Activated CD4-positive, CD25-positive, alpha-beta regulatory T cell (primary cell): Measurements from ENCODE around the gene DCX.

Source experiments
- DNase-seq, 4 experiments: peaks; one replicate each; lab custom pipeline; 2025; lab: John Stamatoyannopoulos, UW

Gene DCX

DNA sequence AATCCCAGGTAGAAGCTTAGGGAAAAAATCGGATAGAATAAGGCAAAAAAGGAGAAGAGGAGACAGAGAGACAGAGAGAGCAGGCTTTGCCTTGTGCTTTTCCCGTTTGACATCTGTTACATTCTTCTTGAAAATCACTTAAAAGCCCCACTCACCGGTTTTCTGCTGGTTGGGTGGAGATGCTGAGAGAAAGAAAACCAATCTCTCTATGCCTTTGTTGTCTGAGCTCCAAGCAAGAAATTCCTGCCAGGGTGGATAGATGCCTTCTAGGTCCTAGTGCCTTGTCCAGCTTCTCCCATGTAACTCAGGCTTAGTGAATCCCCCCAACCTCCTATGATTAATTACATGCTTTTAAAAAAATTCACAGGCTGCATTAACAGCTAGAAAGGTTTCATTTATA is at the start of gene DCX:
Gene DCX, minus strand, starts transcription at position 210 of the 400 bp plus-strand sequence. CDS start 1,794 bp downstream, outside the sequence.
- no peak for DNase-seq

DNA sequence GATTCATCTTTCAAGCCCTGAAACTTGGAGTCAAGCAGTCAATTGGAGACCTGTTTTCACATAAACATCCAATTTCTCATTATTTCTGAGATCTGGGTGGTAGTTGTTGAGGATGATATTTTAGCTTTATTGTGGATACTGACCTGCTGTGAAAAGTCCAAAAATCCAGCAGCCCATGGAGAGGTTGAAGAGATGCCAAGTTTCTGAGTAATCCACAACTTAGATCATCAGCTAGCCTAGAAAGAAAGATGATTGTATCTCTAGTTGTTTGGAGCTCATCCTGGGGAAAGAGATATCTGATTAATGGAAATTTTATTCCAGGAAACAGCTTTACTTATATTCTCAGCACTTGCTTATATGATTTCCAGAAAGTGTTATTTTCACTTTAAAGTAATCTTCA is 48.6 kb upstream of the DCX start:
- no peak for DNase-seq

- no peak for DNase-seq
Observed at GRCh38 chrX:111447298-111447697, 35.3 kb upstream of the DCX start.

DNA sequence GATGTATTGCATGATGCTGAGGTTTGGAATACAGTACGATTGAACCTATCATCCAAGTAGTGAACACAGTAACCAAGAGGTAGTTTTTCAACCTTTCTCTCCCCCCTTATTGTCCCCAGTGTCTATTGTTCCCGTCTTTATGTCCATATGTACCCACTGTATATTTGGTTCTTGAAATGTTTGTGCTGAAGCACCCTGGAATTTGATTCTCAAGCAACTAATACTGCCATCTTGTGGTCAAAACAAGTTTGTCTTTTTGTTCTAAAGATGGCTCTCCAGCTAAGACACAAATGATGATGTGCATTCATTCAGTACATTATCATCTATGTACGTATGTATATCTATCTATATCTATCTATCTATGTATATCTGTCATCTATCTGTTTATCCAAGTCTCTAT is 33.5 kb upstream of the DCX start:
- no peak for DNase-seq

DNA sequence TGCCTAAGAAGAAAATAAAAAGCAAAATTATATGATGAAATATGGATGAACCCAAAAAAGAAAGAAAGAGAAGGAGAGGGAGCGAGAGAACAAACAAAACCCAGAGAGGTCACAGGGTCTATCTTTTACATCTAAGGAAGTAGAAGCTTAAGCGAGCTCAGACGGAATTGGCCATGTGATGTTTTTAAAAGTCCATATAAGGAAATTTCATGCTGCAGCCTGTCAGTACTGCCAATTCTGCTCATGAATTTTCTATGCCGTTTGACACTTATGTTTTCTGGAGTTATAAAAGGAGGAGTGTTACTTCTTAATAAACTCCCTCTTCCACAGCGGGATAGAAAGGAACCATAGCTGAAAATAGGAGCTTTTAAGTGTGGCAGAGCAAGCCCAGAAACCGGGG is 32.9 kb upstream of the DCX start:
- DNase-seq: no peak

- DNase-seq: no peak
Observed at GRCh38 chrX:111443946-111444345, 32.0 kb upstream of the DCX start.

- DNase-seq: no peak
Observed at GRCh38 chrX:111442791-111443190, 30.8 kb upstream of the DCX start.

- no peak for DNase-seq
Observed at GRCh38 chrX:111435469-111435868, 23.5 kb upstream of the DCX start.

GRCh38 chrX:111431001-111431400 is 19.0 kb upstream of the DCX start:
- no peak for DNase-seq

DNA sequence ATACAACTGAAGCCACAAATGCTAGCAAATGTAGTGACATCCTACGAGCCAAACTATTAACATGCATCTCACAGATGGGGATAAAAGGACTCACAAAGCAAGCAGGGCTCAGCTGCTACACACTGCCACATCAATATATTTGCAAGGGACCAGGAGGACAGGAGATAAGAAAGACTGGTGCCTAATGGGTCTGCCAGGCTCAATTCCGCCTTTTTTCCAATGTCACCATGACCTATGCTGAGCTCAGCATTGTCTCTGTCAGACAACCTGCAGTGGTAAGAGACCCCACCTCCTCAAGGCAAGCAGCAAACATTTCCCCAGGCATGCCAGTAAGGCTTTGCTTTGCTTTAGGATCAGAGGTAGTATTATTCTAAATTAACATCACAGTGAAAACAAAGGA is 435 bp downstream of the DCX start:
- no peak for DNase-seq

GRCh38 chrX:111410590-111411078 is 1.4 kb downstream of the DCX start:
- no peak for DNase-seq

DNA sequence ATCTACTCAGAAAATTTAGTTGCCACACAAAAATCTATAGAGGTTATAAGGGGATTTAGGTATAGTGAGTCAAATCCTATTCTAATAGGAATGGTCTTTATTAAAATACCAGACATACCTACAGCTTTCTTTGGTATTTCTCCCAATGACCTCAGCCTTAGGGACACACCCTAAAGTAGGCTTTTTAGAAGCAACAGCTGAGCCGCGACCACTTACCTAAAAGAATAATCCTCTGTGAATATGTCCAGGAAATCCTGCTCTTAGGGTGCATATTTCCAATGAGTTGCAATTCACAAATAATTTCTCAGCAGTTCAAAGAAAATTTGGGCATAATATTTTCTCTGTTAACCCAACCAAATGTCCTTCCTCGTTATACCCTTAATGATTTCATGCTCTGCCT is 2.7 kb downstream of the DCX start:
- DNase-seq: no peak

- no peak for DNase-seq
Observed at GRCh38 chrX:111407948-111408347, 4.0 kb downstream of the DCX start.

DNA sequence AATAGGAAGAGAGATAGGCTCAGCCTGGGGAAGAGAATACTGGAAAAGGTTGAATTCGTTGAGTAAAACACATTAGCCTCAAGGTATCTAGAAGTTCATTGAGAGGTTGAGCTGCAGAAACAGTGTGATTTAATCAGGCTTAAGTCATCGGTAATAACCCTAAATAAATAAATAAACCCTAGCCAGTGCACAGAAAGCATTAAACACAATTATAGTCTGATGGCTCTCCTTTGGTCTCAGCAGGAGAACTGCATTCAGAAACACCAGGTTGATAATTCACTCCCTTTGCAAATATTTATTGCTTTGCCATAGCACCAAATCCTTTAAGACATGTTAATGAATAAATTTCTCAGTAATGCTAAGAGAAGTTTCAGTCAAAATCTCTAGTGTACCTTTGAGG is 9.6 kb downstream of the DCX start:
- no peak for DNase-seq

GRCh38 chrX:111395149-111395548 is 16.8 kb downstream of the DCX start:
- DNase-seq: no peak

- no peak for DNase-seq
Observed at GRCh38 chrX:111394569-111394968, 17.4 kb downstream of the DCX start.

- DNase-seq: no peak
Observed at GRCh38 chrX:111387470-111388070, 24.4 kb downstream of the DCX start.

DNA sequence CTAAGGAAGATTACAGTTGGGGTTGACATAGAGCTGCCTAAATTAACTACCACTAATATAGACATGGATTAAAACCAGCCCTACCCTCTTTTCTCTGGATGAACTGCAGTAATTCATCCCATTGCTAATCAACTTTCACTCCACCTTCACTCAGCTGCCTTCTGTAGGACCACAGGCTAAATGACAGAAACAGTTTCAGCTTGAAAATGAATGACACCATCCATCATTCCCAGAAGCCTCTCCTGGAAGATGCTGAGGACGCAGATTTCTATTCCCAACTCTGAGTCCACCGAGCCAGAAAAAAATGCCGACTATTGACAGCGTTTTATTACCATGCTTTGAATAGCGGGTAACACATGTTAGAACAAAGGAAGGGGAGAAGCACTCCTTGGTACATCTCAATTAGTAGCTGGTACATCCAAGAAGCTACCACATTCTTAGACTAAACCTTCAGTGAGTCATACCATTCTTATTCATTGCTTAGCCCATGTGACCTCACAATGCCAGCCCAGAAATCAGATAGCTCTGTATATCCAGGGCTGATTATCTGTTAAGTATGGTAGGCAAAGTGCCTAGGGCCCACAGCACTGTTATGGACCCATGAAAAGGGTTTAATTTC is 25.3 kb downstream of the DCX start:
- no peak for DNase-seq

- DNase-seq: no peak
Observed at GRCh38 chrX:111386077-111386476, 25.9 kb downstream of the DCX start.

DNA sequence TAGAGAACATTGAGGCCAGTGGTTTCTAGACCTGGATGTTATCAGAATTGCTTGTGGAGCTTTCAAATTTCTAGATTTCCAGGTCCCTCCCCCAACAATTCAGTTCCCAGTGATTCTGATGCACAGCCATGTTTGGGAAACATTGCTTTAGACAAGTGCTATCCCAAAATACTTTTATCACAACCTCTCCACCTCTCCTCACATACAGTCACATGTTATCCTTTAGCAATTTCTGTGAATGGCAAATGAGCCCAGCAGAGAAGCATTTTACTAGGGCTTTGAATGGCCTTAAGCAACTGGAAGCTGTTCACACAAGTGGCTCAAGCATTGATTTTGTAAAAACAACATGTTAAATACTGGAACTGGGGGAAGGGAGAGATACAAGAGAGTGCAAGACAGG is 29.7 kb downstream of the DCX start:
- no peak for DNase-seq

GRCh38 chrX:111376897-111377578 is 35.0 kb downstream of the DCX start:
- no peak for DNase-seq

- DNase-seq: no peak
Observed at GRCh38 chrX:111376486-111376885, 35.5 kb downstream of the DCX start.

DNA sequence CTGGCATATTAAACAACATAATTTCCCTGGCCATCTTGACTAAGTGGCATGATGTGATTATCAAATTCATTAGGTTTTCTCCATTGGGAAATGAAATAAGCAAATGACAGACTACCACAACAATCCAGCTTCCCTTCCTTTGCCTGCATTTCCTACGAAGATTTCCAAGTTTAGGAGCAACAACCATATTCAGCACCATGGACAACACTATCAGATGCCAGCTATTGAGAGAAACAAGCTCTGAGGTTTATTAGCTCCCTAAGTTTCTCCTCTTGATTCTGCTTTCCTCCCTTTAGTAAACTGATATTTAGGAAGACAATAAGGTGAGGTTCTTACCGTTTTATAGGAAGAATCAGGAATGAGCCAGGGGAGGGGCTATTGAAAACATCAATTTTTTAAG is 36.2 kb downstream of the DCX start:
- no peak for DNase-seq
